Retinal pigment epithelial cell (primary cell): ENCODE results near the gene SLC35D2.
A peak's percentile ranks its signal among the peaks of the same experiment; 100 is the strongest.
"Not testable (repeated sequence)": the region's sequence is repeated elsewhere in the genome, so short reads cannot be mapped to it uniquely, and the experiment has no call there.

Source experiments
- DNase-seq: peaks from one replicate; pipeline ENCODE4 v3.0.0-alpha.2; 2010; ENCODE audit warnings: low read depth
- H3K4me3 ChIP-seq: 2 replicates; pipeline ENCODE4 v1.5.1; 2011; ENCODE audit warnings: mild to moderate bottlenecking, low read length, control low read depth, moderate library complexity
- TF ChIP-seq, protein P1 (sequence below): conservative IDR thresholded peaks from 2 replicates; pipeline ENCODE4 v1.5.1; 2011; ENCODE audit warnings: low read depth, low read length, control low read depth, inconsistent platforms

Gene SLC35D2

DNA sequence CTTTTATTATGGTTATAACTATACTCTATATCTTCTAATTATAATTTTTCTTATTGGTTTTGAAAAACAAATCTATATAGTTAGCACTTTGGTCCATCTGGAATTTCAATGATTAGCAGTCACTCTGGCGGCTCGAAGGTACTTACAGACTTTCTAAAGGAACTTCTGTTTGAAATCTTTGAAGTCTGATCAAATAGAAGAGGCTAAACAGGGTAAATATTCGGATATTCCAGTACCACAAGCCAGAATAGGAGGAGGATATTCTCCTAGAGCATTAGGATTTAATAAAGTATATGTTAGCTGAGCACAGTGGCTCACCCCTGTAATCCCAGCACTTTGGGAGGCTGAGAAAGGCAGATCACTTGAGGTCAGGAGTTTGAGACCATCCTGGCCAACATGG lies 42.8 kb downstream of the SLC35D2 start:
- TF ChIP-seq, protein P1, sequence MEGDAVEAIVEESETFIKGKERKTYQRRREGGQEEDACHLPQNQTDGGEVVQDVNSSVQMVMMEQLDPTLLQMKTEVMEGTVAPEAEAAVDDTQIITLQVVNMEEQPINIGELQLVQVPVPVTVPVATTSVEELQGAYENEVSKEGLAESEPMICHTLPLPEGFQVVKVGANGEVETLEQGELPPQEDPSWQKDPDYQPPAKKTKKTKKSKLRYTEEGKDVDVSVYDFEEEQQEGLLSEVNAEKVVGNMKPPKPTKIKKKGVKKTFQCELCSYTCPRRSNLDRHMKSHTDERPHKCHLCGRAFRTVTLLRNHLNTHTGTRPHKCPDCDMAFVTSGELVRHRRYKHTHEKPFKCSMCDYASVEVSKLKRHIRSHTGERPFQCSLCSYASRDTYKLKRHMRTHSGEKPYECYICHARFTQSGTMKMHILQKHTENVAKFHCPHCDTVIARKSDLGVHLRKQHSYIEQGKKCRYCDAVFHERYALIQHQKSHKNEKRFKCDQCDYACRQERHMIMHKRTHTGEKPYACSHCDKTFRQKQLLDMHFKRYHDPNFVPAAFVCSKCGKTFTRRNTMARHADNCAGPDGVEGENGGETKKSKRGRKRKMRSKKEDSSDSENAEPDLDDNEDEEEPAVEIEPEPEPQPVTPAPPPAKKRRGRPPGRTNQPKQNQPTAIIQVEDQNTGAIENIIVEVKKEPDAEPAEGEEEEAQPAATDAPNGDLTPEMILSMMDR = no peak
- no peak overlapping the region for H3K4me3 ChIP-seq
- no peak for DNase-seq

DNA sequence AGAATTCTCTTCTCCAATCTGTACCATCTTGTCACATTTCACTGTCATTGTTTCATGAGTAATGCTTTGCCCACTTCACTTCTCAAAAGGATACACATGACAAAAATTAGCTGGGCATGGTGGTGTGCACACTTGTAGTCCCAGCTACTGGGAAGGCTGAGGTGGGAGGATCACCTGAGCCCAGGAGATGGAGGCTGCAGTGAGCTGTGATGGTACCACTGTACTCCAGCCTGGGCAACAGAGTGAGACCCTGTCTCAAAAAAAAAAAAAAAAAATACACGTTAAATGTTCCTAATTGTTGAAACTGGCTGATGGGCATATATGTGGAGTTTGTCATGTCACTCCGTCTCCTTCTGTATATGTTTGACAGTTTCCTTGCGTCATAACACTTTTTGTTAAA lies 45.2 kb downstream of the SLC35D2 start:
- H3K4me3 ChIP-seq = no peak overlapping the region
- DNase-seq = no peak
- TF ChIP-seq, protein P1 = no peak

DNA sequence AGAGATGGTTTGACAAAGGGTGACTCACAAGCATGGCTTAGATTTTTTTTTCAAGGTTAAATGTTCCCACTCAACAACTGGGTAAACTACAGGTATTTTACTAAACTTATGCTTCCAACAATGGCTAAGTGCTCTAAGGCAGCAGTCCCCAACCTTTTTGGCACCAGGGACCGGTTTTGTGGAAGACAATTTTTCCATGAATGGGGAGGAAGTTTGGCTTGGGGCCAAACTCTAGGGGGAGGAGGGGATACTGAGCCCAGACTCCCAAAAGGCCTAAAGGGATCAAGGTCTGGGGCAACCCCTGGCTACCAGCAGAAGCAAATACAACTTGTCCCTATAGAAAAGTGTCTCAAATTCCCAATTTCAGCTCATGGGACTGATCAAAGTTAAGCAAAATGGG lies 49.6 kb downstream of the SLC35D2 start:
- TF ChIP-seq, protein P1 = no peak
- no peak overlapping the region for H3K4me3 ChIP-seq
- DNase-seq = no peak

DNA sequence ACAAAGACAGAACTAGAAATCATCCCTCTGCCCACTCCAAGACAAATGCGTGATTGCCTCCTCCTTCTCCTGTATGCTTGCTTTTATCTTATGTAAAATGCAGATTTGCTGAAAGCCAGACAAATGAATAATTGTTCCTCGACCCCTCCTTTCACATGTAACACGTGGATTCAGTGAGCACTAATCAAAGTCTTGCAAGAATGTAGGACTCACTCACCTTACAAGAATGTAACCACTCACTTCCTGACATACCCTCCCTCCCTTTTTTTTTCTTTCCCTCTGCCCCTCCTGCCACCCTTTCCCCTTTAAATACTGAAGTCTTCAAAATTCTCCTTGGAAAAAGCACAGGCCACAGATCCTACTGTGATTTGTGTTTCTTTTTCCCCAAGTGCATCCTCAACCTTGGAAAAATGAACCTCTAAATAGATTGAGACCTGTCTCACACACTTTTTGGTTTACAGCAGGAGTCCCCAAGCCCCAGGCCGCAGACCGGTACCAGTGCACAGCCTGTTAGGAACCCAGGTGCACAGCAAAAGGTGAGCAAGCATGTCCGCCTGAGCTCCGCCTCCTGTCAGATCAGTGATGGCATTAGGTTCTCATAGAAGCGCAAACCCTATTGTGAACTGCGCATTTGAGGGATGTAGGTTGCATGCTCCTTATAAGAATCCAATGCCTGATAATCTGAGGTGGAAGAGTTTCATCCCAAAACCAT lies 52.1 kb downstream of the SLC35D2 start:
- H3K4me3 ChIP-seq = no peak overlapping the region
- TF ChIP-seq, protein P1 = no peak
- DNase-seq = peak; percentile 46

DNA sequence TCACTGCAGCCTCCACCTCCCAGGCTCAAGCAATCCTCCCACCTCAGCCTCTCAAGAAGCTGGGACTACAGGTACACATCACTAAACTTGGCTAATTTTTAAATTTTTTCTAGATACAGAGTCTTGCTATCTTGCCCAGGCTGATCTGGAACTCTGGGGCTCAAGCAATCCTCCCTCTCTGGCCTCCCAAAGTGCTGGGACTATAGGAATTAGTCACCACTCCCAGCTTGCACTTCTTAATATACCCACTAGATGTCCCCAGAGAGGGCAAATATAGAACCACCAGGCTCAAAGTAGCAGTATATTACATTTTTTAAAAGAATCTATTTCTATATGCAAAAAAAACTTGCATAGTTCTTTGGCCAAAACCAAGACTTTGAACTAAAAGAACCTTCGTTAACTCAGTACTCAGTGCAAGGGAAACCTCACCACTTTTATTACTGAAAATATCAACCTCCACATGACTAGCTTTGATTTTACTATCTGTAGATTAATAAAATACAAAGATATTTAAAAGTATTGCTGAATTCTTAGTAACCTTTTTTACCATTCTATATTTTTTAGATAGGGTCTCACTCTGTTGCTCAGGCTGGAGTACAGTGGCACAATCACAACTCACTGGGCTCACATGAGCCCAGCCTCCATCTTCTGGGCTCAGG lies 55.7 kb downstream of the SLC35D2 start:
- DNase-seq = no peak
- H3K4me3 ChIP-seq = no peak overlapping the region
- TF ChIP-seq, protein P1 = peak; percentile 76

DNA sequence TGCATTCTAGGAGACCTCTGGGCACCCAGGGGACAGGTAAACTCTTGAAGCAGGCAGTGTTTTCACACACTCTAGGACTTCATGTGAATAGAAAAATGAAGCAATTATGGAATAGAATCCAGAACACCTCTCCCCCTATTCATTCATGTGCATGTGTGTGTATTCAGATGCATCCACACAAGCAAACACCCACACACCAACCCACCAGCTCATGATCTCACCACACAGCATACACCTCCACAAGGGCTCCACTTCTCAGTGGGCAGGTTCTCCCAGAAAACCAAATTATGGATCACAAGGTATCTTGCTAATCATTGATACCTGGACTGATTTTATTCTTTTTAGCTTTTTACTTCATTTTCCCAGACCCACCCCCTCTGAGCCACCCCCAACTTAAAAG lies 60.3 kb downstream of the SLC35D2 start:
- no peak for DNase-seq
- TF ChIP-seq, protein P1 = no peak
- H3K4me3 ChIP-seq = no peak overlapping the region

DNA sequence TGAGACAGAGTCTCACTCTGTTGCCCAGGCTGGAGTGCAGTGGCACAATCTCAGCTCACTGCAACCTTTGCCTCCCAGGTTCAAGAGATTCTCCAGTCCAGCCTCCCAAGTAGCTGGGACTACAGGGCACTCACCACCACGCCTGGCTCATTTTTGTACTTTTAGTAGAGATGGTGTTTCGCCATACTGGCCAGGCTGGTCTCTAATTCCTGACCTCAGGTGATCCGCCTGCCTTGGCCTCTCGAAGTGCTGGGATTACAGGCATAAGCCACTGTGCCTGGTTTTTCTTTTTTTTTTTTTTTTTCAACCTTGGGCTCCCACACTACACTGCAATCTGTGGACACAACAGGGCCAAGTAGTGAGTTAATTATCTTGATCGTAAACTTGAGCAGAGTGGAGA lies 60.8 kb downstream of the SLC35D2 start:
- not testable (repeated sequence) for H3K4me3 ChIP-seq, DNase-seq

DNA sequence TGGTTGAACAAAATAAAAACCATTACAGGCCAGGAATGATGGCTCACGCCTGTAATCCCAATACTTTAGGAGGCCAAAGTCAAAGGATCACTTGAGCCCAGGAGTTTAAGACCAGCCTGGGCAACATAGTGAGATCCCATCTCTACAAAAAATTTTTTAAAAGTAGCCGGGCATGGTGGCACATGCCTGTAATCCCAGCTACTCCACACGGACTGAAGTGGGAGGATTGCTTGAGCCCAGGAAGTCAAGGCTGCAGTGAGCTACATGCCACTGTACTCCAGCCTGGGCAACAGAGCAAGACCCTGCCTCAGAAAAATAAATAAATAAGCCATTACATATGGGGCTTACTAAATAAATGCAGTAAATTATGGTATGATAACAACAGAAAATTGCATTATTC lies 61.3 kb downstream of the SLC35D2 start:
- DNase-seq, H3K4me3 ChIP-seq: not testable (repeated sequence)
